Activated CD4-positive, alpha-beta T cell treated with anti-CD3 and anti-CD28 coated beads for 24 hours (primary cell): ENCODE data around the gene ZNF709.
"Not testable (repeated sequence)": the region's sequence is repeated elsewhere in the genome, so short reads cannot be mapped to it uniquely, and the experiment has no call there.

Source experiments
- DNase-seq, 2 donors: peaks; one replicate each; pipeline ENCODE4 v3.0.0-alpha.2; 2020; ENCODE audit warnings: low read depth in 2 of 2

The ZNF709 gene

GRCh38 chr19:12484371-12485051 is at the start of gene ZNF709:
Gene ZNF709 (minus strand): TSS chr19:12484816. CDS start chr19:12484657, 159 bp downstream.
- DNase-seq: peak; percentile 83 to 86

DNA sequence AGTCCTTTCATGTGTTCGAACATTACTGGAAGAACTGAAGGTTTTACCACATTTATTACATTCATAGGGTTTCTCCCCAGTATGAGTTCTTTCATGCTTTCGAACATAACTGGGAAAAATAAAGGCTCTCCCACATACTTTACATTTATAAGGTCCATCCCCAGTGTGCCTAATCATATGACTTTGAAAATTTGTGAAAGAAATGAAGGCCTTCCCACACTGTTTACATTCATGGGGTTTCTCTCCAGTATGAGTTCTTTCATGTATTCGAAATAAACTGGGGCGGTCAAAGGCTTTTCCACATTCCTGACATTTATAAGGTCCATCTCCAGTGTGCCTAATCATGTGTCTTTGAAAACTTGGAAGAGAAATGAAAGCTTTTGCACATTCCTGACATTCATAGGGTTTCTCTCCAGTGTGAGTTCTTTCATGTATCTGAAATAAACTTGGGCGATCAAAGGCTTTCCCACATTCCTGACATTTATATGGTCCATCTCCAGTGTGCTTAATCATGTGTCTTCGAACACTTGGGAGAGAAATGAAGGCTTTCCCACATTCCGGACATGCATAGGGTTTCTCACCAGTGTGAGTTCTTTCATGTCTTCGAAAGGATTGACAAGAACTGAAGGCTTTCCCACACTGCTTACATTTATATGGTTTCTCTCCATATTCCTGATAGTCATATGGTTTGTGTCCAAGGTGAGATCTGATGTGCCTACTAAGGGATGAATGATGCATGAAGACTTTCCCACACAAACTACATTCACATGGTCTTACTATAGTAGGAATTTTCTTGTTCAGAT is 42.6 kb upstream of the ZNF709 start:
- DNase-seq: no peak

- no peak for DNase-seq
These were observed 41.9 kb upstream of the ZNF709 start for GRCh38 chr19:12526542-12526941.

DNA sequence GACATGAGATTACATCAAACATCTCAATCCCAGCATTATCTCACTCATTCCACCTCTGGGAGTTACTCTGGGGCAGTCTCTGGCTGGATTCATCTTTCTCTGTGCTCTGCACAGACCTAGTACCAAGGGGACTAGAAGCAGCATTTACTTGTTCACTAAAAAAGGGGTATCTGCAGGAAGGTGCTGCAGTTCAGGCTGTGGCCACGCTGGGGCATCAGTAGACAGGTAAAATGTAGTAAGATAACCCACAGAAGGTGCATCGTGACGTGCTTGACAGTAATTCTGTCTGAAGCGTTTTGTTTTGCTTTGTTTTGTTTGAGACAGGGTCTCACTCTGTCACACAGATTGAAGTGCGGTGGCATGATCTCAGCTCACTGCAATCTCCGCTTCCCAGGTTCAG is 37.4 kb upstream of the ZNF709 start:
- DNase-seq: no peak

GRCh38 chr19:12513531-12514061 is 29.0 kb upstream of the ZNF709 start:
- DNase-seq: no peak

- DNase-seq: no peak
These were observed 12.4 kb upstream of the ZNF709 start for GRCh38 chr19:12497032-12497431.

GRCh38 chr19:12496480-12496879 is 11.9 kb upstream of the ZNF709 start:
- DNase-seq: no peak

GRCh38 chr19:12495002-12495802 is 10.6 kb upstream of the ZNF709 start:
- DNase-seq: peak; percentile 86 to 91

DNA sequence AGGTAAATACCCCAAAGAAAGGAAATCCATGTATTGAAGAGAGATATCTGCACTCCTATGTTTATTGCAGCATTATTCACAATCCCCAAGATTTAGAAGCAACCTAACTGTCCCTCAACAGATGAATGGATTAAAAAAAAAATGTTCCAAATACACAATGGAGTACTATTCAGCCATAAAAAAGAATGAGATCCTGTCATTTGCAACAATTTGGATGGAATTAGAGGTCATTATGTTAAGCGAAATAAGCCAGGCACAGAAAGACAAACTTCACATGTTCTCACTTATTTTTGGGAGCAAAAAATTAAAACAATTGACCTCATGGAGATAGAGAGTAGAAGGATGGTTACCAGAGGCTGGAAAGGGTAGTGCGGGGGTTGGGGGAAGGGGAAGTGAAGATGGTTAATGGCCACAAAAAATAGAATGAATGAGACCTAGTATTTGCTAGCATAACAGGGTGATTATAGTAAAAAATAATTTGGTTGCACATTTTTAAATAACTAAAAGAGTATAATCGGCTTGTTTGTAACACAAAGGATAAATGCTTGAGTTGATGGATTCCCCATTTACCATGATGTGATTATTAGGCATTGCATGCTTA is 9.7 kb upstream of the ZNF709 start:
- DNase-seq: no peak

DNA sequence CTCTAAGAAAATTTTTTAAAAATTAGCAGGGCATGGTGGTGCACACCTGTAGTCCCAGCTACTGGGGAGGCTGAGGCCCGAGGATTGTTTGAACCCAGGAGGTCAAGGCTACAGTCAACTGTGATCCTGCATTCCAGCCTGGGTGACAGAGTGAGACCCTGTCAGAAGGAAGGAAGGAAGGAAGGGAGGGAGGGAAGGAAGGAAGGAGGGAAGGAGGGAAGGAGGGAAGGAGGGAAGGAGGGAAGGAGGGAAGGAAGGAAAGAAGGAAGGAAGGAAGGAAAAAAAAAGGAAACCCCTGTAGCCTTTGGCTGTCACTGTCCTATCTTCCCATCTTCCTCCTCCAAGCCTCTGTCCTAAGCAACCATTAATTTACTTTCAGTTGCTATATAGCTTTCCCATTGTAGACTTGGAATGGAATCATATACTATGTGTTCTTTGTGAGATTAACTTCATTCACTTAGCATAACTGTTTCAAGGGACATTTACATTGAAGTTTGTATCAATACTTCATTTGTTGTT is 1.7 kb upstream of the ZNF709 start:
- DNase-seq: not testable (repeated sequence)

DNA sequence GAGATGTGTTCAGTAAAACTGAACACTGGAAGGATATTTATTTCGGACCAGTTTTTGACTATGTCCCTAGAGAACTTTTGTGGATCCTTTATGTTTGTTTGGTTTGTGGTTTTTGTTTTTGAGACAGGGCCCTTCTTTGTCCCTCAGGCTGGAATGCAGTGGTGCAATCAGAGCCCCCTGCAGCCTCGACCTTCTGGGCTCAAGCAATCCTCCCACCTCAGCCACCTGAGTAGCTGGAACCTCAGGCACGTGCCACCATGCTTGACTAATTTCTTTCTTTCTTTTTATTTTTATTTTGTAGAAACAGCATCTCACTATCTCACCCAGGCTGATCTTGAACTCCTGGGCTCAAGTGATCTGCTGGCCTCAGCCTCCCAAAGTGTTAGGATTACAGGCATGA is 955 bp upstream of the ZNF709 start:
- no peak for DNase-seq

DNA sequence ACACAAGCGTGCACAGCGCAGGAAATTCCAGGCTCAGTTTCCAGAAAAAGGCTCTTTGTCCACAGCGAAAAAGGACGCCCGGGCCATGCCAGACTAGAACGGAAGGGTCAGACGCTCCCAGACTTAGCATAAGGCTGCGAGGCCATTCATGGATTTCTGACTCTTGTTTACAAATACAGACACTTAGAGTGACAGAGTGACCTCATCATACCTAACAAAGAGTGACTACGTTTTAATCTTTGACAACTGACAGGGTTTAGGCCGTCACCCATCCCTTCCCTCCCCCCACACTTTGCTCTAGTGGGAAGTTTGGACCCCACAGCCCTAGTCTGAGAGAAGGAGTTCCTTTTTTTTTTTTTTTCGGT is 418 bp upstream of the ZNF709 start:
- no peak for DNase-seq

GRCh38 chr19:12484011-12484370 is 625 bp downstream of the ZNF709 start:
- no peak for DNase-seq

GRCh38 chr19:12482509-12482886 is 2.1 kb downstream of the ZNF709 start:
- DNase-seq: no peak

DNA sequence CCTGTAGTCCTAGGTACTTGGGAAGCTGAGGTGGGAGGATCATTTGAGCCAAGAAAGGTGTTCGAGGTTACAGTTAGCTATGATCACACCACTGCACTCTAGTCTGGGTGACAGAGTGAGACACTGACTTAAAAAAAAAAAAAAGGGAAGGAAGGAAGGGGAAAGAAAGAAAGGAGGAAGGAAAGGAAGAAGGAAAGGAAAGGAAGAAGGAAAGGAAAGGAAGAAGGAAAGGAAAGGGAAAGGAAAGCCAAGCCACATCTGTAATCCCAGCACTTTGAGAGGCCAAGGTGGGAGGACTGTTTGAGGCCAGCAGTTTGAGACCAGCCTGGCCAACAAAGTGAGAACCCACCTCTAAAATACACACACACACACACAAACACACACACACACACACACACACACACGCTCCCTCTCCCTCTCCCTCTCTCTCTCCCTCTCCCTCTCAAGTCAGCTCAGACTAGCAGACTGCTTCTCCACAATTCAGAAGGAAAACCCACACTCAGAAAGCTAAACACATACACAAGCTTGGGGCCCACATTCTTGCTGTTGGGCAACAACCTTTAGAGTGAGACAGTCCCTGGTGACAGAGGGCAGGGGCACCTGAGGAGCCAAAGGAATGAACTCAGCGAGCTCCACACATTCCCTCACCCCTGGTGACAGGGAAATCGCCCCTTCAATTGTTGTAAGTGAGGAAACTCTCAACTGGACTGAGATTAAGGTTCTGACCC is 2.7 kb downstream of the ZNF709 start:
- no peak for DNase-seq

- DNase-seq: no peak
These were observed 6.2 kb downstream of the ZNF709 start for GRCh38 chr19:12478234-12478941.

DNA sequence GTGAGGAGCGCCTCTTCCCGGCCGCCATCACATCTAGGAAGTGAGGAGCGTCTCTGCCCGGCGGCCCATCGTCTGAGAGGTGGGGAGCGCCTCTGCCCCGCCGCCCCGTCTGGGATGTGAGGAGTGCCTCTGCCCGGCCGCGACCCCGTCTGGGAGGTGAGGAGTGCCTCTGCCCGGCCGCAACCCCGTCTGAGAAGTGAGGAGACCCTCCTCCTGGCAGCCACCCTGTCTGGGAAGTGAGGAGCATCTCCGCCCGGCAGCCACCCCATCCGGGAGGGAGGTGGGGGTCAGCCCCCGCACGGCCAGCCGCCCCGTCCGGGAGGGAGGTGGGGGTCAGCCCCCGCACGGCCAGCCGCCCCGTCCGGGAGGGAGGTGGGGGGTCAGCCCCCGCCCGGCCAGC is 17.0 kb downstream of the ZNF709 start:
- DNase-seq: not testable (repeated sequence)

DNA sequence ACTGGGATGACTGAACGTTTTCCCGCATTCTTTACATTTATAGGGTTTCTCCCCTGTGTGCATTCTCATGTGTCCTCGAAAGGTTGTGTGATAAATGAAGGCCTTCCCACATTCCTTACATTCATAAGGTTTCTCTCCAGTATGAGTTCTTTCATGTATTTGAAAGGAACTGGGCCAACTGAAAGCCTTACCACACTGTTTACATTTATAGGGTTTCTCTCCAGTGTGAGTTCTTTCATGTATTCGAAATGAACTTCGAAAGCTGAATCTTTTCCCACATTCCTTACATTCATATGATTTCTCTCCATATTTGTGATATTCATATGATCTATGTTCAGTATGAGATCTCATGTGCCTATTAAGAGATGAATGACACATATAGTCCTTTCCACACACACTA is 19.4 kb downstream of the ZNF709 start:
- no peak for DNase-seq

GRCh38 chr19:12464769-12465168 is 19.8 kb downstream of the ZNF709 start:
- no peak for DNase-seq

DNA sequence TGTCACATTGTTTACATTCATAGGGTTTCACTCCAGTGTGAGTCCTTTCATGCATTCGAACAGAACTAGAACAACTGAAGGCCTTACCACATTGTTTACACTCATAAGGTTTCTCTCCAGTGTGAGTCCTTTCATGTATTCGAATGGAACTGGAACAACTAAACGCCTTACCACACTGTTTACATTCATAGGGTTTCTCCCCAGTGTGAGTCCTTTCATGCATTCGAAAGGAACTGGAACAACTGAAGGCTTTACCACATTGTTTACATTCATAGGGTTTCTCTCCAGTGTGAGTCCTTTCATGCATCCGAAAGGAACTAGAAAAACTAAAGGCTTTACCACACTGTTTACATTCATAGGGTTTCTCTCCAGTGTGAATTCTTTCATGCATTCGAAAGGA is 20.5 kb downstream of the ZNF709 start:
- DNase-seq: not testable (repeated sequence)
